ENCODE data around the gene SFMBT2. TPM values are rescaled to one million over a fixed set of nuclear protein-coding genes. Genes with fewer than 3 reads are reported as not detected.
"Not testable (repeated sequence)": the region's sequence is repeated elsewhere in the genome, so short reads cannot be mapped to it uniquely, and the experiment has no call there.

SFMBT2 gene
- total RNA-seq, 2 experiments from 2014 or later: 23.8 to 27.6 TPM

GRCh38 chr10:7192831-7193361 lies 217.9 kb downstream of the SFMBT2 start:
- no peaks in the 10 kb centered on the region for H3K27me3 Mint-ChIP-seq
- peak overlapping the region; percentile 58 for H3K4me3 Mint-ChIP-seq
- peak; percentile 87 for DNase-seq
- peaks cover 27% of the 10 kb centered on the region for H3K9me3 Mint-ChIP-seq
- peak overlapping the region; percentile 95 for H3K27ac Mint-ChIP-seq
- intact Hi-C loops (cut with micrococcal nuclease): no loop called here
- TF ChIP-seq CTCF (IDR thresholded peaks at IDR 0.05): no peak
- H3K36me3 Mint-ChIP-seq (ENCODE audit: low read depth): peaks cover 79% of the 10 kb centered on the region
- peak; percentile 84 for ATAC-seq
- CTCF ChIA-PET: interaction anchor here (0.8 to 1.3 kb wide), 6 partner anchors 14 to 273 kb away, joined by 3 to 5 read pairs (median 3); partner anchors contain the start of gene SFMBT2
- POLR2A ChIA-PET: interaction anchor here (0.7 to 1.6 kb wide), 8 partner anchors 8 to 219 kb away, joined by 3 to 7 read pairs (median 3); partner anchors contain the start of gene SFMBT2
- peaks cover 74% of the 10 kb centered on the region for H3K4me1 Mint-ChIP-seq (ENCODE audit: low read depth)

- H3K36me3 Mint-ChIP-seq (ENCODE audit: low read depth): peaks cover 81% of the 10 kb centered on the region
- no peaks in the 10 kb centered on the region for H3K27me3 Mint-ChIP-seq
- intact Hi-C loops (cut with micrococcal nuclease): no loop called here
- ChIA-PET POLR2A (interaction anchor here (1.0 to 1.5 kb wide), 2 partner anchors 9 to 67 kb away, joined by 3 to 5 read pairs; no protein-coding TSS in a partner anchor), CTCF (interaction anchor here (1.2 to 1.3 kb wide), 3 partner anchors 67 to 218 kb away, joined by 3 to 5 read pairs (median 5); partner anchors contain the start of gene SFMBT2)
- H3K27ac Mint-ChIP-seq: peak overlapping the region; percentile 95
- no peak for TF ChIP-seq CTCF (IDR thresholded peaks at IDR 0.05)
- H3K9me3 Mint-ChIP-seq: peaks cover 27% of the 10 kb centered on the region
- peak overlapping the region; percentile 58 for H3K4me3 Mint-ChIP-seq
- peaks cover 82% of the 10 kb centered on the region for H3K4me1 Mint-ChIP-seq (ENCODE audit: low read depth)
- ATAC-seq (no peak), DNase-seq (no peak)
These were observed 218.8 kb downstream of the SFMBT2 start for GRCh38 chr10:7192061-7192460.

GRCh38 chr10:7190772-7191171 lies 220.1 kb downstream of the SFMBT2 start:
- Mint-ChIP-seq H3K4me1 (ENCODE audit: low read depth) (peaks cover 85% of the 10 kb centered on the region), H3K36me3 (ENCODE audit: low read depth) (peaks cover 79% of the 10 kb centered on the region), H3K27ac (peak overlapping the region; percentile 7), H3K9me3 (peaks cover 24% of the 10 kb centered on the region)
- H3K4me3 Mint-ChIP-seq; POLR2A ChIA-PET; DNase-seq; intact Hi-C loops (cut with micrococcal nuclease); ATAC-seq; H3K27me3 Mint-ChIP-seq: not testable (repeated sequence)
- CTCF ChIA-PET: interaction anchor here (1.2 kb wide), 1 partner anchor 31 kb away, joined by 3 read pairs; no protein-coding TSS in a partner anchor

GRCh38 chr10:7189909-7190308 lies 220.9 kb downstream of the SFMBT2 start:
- Mint-ChIP-seq H3K36me3 (ENCODE audit: low read depth) (peaks cover 79% of the 10 kb centered on the region), H3K9me3 (peaks cover 20% of the 10 kb centered on the region), H3K27me3 (no peaks in the 10 kb centered on the region), H3K4me3 (no peak overlapping the region), H3K27ac (no peak overlapping the region), H3K4me1 (ENCODE audit: low read depth) (peaks cover 88% of the 10 kb centered on the region)
- ATAC-seq (no peak), DNase-seq (no peak)
- intact Hi-C loops (cut with micrococcal nuclease): loop anchor here (5.0 kb wide), 1 partner anchor 67 kb away; no protein-coding TSS in a partner anchor
- no peak for TF ChIP-seq CTCF (IDR thresholded peaks at IDR 0.05)
- POLR2A ChIA-PET: no interaction called here
- CTCF ChIA-PET: interaction anchor here (1.0 to 1.2 kb wide), 3 partner anchors 11 to 69 kb away, joined by 3 read pairs; no protein-coding TSS in a partner anchor

GRCh38 chr10:7188456-7189050 lies 222.3 kb downstream of the SFMBT2 start:
- H3K4me1 Mint-ChIP-seq (ENCODE audit: low read depth): peaks cover 87% of the 10 kb centered on the region
- no peak overlapping the region for H3K27ac Mint-ChIP-seq
- no peaks in the 10 kb centered on the region for H3K27me3 Mint-ChIP-seq
- POLR2A ChIA-PET: no interaction called here
- no peak overlapping the region for H3K4me3 Mint-ChIP-seq
- peak; percentile 12 for DNase-seq
- peaks cover 23% of the 10 kb centered on the region for H3K9me3 Mint-ChIP-seq
- CTCF ChIA-PET: interaction anchor here (1.0 kb wide), 1 partner anchor 67 kb away, joined by 3 read pairs; no protein-coding TSS in a partner anchor
- TF ChIP-seq CTCF (IDR thresholded peaks at IDR 0.05): no peak
- no peak for ATAC-seq
- intact Hi-C loops (cut with micrococcal nuclease): loop anchor here (5.0 kb wide), 1 partner anchor 69 kb away; no protein-coding TSS in a partner anchor
- peaks cover 80% of the 10 kb centered on the region for H3K36me3 Mint-ChIP-seq (ENCODE audit: low read depth)
